ENCODE data around the gene KANTR.

The KANTR gene

GRCh38 chrX:53073115-53073586, 20.8 kb upstream of the KANTR start:
- POLR2A ChIA-PET: interaction anchor here (2.0 to 2.9 kb wide), 2 partner anchors 9 to 15 kb away, joined by 7 to 15 read pairs; partner anchors contain the start of gene TSPYL2
- WGBS (ENCODE audit: insufficient coverage): 86% methylated on average over 5 of the region's 6 CpGs

GRCh38 chrX:53075011-53075410, 18.9 kb upstream of the KANTR start:
- peak in 2 of 3 donors; percentile 48 to 67 for DNase-seq
- 90% methylated on average over 6 of the region's 7 CpGs for WGBS (ENCODE audit: insufficient coverage)
- CTCF ChIA-PET: no interaction called here

More at GRCh38 chrX:53073115-53073586, 20.8 kb upstream of the KANTR start:
- H3K27ac ChIP-seq (ENCODE audit: insufficient read depth in 1 of 2, low read depth in 1 of 2, low read length in 2 of 2, poor library complexity in 1 of 2, severe bottlenecking in 2 of 2): no peak overlapping the region
- H3K4me3 ChIP-seq (ENCODE audit: control insufficient read depth in 1 of 7, extremely low read depth in 1 of 7, insufficient read depth in 4 of 7, low read depth in 2 of 7, low read length in 6 of 7): no peak overlapping the region
- H3K9me3 ChIP-seq (ENCODE audit: control extremely low read depth in 1 of 5, control insufficient read depth in 4 of 5, insufficient read depth in 2 of 5, low read depth in 1 of 5, low read length in 4 of 5): no peaks in the 10 kb centered on the region
- H3K27me3 ChIP-seq (replicated peaks in 2 of 5; ENCODE audit: control insufficient read depth in 4 of 5, insufficient read depth in 5 of 5, low read length in 4 of 5): peaks cover 0 to 27% (median 0%) of the 10 kb centered on the region in 5 experiments
- CTCF ChIA-PET: interaction anchor here (1.2 to 4.6 kb wide), 2 partner anchors 16 to 21 kb away, joined by 3 to 52 read pairs; no protein-coding TSS in a partner anchor
- H3K4me1 ChIP-seq (ENCODE audit: control extremely low read depth in 1 of 4, control insufficient read depth in 4 of 4, insufficient read depth in 4 of 4, low read length in 3 of 4): peaks cover 0 to 10% (median 5%) of the 10 kb centered on the region in 4 experiments
- no peak for DNase-seq
- H3K36me3 ChIP-seq (ENCODE audit: control insufficient read depth in 4 of 4, insufficient read depth in 4 of 4, low read length in 3 of 4): no peaks in the 10 kb centered on the region

GRCh38 chrX:53076671-53077070, 17.3 kb upstream of the KANTR start:
- no peak overlapping the region for H3K4me3 ChIP-seq (ENCODE audit: control insufficient read depth in 1 of 7, extremely low read depth in 1 of 7, insufficient read depth in 4 of 7, low read depth in 2 of 7, low read length in 6 of 7)
- H3K27me3 ChIP-seq (replicated peaks in 2 of 5; ENCODE audit: control insufficient read depth in 4 of 5, insufficient read depth in 5 of 5, low read length in 4 of 5): peaks cover 0 to 26% (median 0%) of the 10 kb centered on the region in 5 experiments
- DNase-seq: no peak
- H3K4me1 ChIP-seq (ENCODE audit: control extremely low read depth in 1 of 4, control insufficient read depth in 4 of 4, insufficient read depth in 4 of 4, low read length in 3 of 4): peaks cover 0 to 9% (median 6%) of the 10 kb centered on the region in 4 experiments
- no peaks in the 10 kb centered on the region for H3K9me3 ChIP-seq (ENCODE audit: control extremely low read depth in 1 of 5, control insufficient read depth in 4 of 5, insufficient read depth in 2 of 5, low read depth in 1 of 5, low read length in 4 of 5)
- 93% methylated on average over 21 of the region's 21 CpGs for WGBS (ENCODE audit: insufficient coverage)
- CTCF ChIA-PET: interaction anchor here (1.2 kb wide), 1 partner anchor 13 kb away, joined by 3 read pairs; no protein-coding TSS in a partner anchor
- H3K36me3 ChIP-seq (ENCODE audit: control insufficient read depth in 4 of 4, insufficient read depth in 4 of 4, low read length in 3 of 4): no peaks in the 10 kb centered on the region
- H3K27ac ChIP-seq (ENCODE audit: insufficient read depth in 1 of 2, low read depth in 1 of 2, low read length in 2 of 2, poor library complexity in 1 of 2, severe bottlenecking in 2 of 2): no peak overlapping the region
- POLR2A ChIA-PET: no interaction called here

More at GRCh38 chrX:53075011-53075410, 18.9 kb upstream of the KANTR start:
- H3K4me1 ChIP-seq (ENCODE audit: control extremely low read depth in 1 of 4, control insufficient read depth in 4 of 4, insufficient read depth in 4 of 4, low read length in 3 of 4): peaks cover 0 to 10% (median 5%) of the 10 kb centered on the region in 4 experiments
- POLR2A ChIA-PET: no interaction called here
- no peak overlapping the region for H3K27ac ChIP-seq (ENCODE audit: insufficient read depth in 1 of 2, low read depth in 1 of 2, low read length in 2 of 2, poor library complexity in 1 of 2, severe bottlenecking in 2 of 2)
- H3K36me3 ChIP-seq (ENCODE audit: control insufficient read depth in 4 of 4, insufficient read depth in 4 of 4, low read length in 3 of 4): no peaks in the 10 kb centered on the region
- H3K9me3 ChIP-seq (ENCODE audit: control extremely low read depth in 1 of 5, control insufficient read depth in 4 of 5, insufficient read depth in 2 of 5, low read depth in 1 of 5, low read length in 4 of 5): no peaks in the 10 kb centered on the region
- no peak overlapping the region for H3K4me3 ChIP-seq (ENCODE audit: control insufficient read depth in 1 of 7, extremely low read depth in 1 of 7, insufficient read depth in 4 of 7, low read depth in 2 of 7, low read length in 6 of 7)
- peaks cover 0 to 27% (median 0%) of the 10 kb centered on the region in 5 experiments for H3K27me3 ChIP-seq (replicated peaks in 2 of 5; ENCODE audit: control insufficient read depth in 4 of 5, insufficient read depth in 5 of 5, low read length in 4 of 5)

- POLR2A ChIA-PET: interaction anchor here (0.7 kb wide), 1 partner anchor 10 kb away, joined by 4 read pairs; no protein-coding TSS in a partner anchor
- DNase-seq: no peak
- CTCF ChIA-PET: interaction anchor here (1.2 kb wide), 1 partner anchor 9 kb away, joined by 3 read pairs; no protein-coding TSS in a partner anchor
These were observed 16.4 kb upstream of the KANTR start for GRCh38 chrX:53077207-53078197.

GRCh38 chrX:53078943-53079342, 15.0 kb upstream of the KANTR start:
- POLR2A ChIA-PET: no interaction called here
- Histone ChIP-seq H3K27me3 (replicated peaks in 2 of 5; ENCODE audit: control insufficient read depth in 4 of 5, insufficient read depth in 5 of 5, low read length in 4 of 5) (peaks cover 0 to 22% (median 0%) of the 10 kb centered on the region in 5 experiments), H3K36me3 (ENCODE audit: control insufficient read depth in 4 of 4, insufficient read depth in 4 of 4, low read length in 3 of 4) (no peaks in the 10 kb centered on the region), H3K27ac (ENCODE audit: insufficient read depth in 1 of 2, low read depth in 1 of 2, low read length in 2 of 2, poor library complexity in 1 of 2, severe bottlenecking in 2 of 2) (no peak overlapping the region), H3K4me1 (ENCODE audit: control extremely low read depth in 1 of 4, control insufficient read depth in 4 of 4, insufficient read depth in 4 of 4, low read length in 3 of 4) (peaks cover 2 to 14% (median 6%) of the 10 kb centered on the region in 4 experiments), H3K4me3 (ENCODE audit: control insufficient read depth in 1 of 7, extremely low read depth in 1 of 7, insufficient read depth in 4 of 7, low read depth in 2 of 7, low read length in 6 of 7) (no peak overlapping the region), H3K9me3 (ENCODE audit: control extremely low read depth in 1 of 5, control insufficient read depth in 4 of 5, insufficient read depth in 2 of 5, low read depth in 1 of 5, low read length in 4 of 5) (no peaks in the 10 kb centered on the region)
- WGBS (ENCODE audit: insufficient coverage): 100% methylated on average over 1 of the region's 1 CpG
- CTCF ChIA-PET: interaction anchor here (1.2 kb wide), 1 partner anchor 10 kb away, joined by 3 read pairs; no protein-coding TSS in a partner anchor
- no peak for DNase-seq

More at GRCh38 chrX:53077207-53078197, 16.4 kb upstream of the KANTR start:
- Histone ChIP-seq H3K27ac (ENCODE audit: insufficient read depth in 1 of 2, low read depth in 1 of 2, low read length in 2 of 2, poor library complexity in 1 of 2, severe bottlenecking in 2 of 2) (no peak overlapping the region), H3K4me3 (ENCODE audit: control insufficient read depth in 1 of 7, extremely low read depth in 1 of 7, insufficient read depth in 4 of 7, low read depth in 2 of 7, low read length in 6 of 7) (no peak overlapping the region), H3K36me3 (ENCODE audit: control insufficient read depth in 4 of 4, insufficient read depth in 4 of 4, low read length in 3 of 4) (no peaks in the 10 kb centered on the region), H3K4me1 (ENCODE audit: control extremely low read depth in 1 of 4, control insufficient read depth in 4 of 4, insufficient read depth in 4 of 4, low read length in 3 of 4) (peaks cover 0 to 8% (median 1%) of the 10 kb centered on the region in 4 experiments), H3K9me3 (ENCODE audit: control extremely low read depth in 1 of 5, control insufficient read depth in 4 of 5, insufficient read depth in 2 of 5, low read depth in 1 of 5, low read length in 4 of 5) (no peaks in the 10 kb centered on the region), H3K27me3 (replicated peaks in 2 of 5; ENCODE audit: control insufficient read depth in 4 of 5, insufficient read depth in 5 of 5, low read length in 4 of 5) (peaks cover 0 to 22% (median 0%) of the 10 kb centered on the region in 5 experiments)
- 97% methylated on average over 21 of the region's 27 CpGs for WGBS (ENCODE audit: insufficient coverage)

GRCh38 chrX:53080628-53081580, 13.0 kb upstream of the KANTR start:
- POLR2A ChIA-PET: no interaction called here
- Histone ChIP-seq H3K9me3 (ENCODE audit: control extremely low read depth in 1 of 5, control insufficient read depth in 4 of 5, insufficient read depth in 2 of 5, low read depth in 1 of 5, low read length in 4 of 5) (no peaks in the 10 kb centered on the region), H3K27ac (ENCODE audit: insufficient read depth in 1 of 2, low read depth in 1 of 2, low read length in 2 of 2, poor library complexity in 1 of 2, severe bottlenecking in 2 of 2) (no peak overlapping the region), H3K27me3 (replicated peaks in 2 of 5; ENCODE audit: control insufficient read depth in 4 of 5, insufficient read depth in 5 of 5, low read length in 4 of 5) (peaks cover 0 to 30% (median 0%) of the 10 kb centered on the region in 5 experiments), H3K4me3 (ENCODE audit: control insufficient read depth in 1 of 7, extremely low read depth in 1 of 7, insufficient read depth in 4 of 7, low read depth in 2 of 7, low read length in 6 of 7) (peak overlapping the region in 5 of 7 experiments; percentile 29 to 64 (median 49)), H3K36me3 (ENCODE audit: control insufficient read depth in 4 of 4, insufficient read depth in 4 of 4, low read length in 3 of 4) (peaks cover 2 to 14% (median 5%) of the 10 kb centered on the region in 4 experiments), H3K4me1 (ENCODE audit: control extremely low read depth in 1 of 4, control insufficient read depth in 4 of 4, insufficient read depth in 4 of 4, low read length in 3 of 4) (peaks cover 2 to 14% (median 6%) of the 10 kb centered on the region in 4 experiments)
- DNase-seq: peak in 2 of 3 donors; percentile 33 to 43
- CTCF ChIA-PET: no interaction called here
- WGBS (ENCODE audit: insufficient coverage): 47% methylated on average over 3 of the region's 17 CpGs
